A172 (cell line): ENCODE measurements around the gene CYP21A2. TPM values are rescaled to one million over a fixed set of nuclear protein-coding genes. Genes with fewer than 3 reads are reported as not detected.
"Not testable (repeated sequence)": the region's sequence is repeated elsewhere in the genome, so short reads cannot be mapped to it uniquely, and the experiment has no call there.

Experiments
- DNase-seq: peaks from one replicate; pipeline ENCODE4 v3.0.0-alpha.2; 2015; ENCODE audit warnings: low spot score
- total RNA-seq: library from RNA; depleted of rRNA; stranded (reverse); fragments of >200 nt; shearing (Covaris generic); gene quantifications from 2 replicates; pipeline ENCODE4 v1.2.3, GENCODE V29; 2014

The CYP21A2 gene
- total RNA-seq, 1 experiment from 2014 or later: 0.05 TPM

DNA sequence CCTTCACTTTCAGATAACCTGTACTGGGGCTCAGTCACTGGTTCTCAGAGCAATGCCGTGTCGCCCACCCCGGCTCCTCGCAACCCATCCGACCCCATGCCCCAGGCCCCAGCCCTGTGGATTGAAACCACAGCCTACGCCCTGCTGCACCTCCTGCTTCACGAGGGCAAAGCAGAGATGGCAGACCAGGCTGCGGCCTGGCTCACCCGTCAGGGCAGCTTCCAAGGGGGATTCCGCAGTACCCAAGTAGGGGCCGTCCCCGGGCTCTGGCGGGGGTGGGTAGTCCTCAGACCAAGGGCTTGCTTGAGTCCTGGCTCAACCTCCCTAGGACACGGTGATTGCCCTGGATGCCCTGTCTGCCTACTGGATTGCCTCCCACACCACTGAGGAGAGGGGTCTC is 8.7 kb upstream of the CYP21A2 start:
- DNase-seq: not testable (repeated sequence)

DNA sequence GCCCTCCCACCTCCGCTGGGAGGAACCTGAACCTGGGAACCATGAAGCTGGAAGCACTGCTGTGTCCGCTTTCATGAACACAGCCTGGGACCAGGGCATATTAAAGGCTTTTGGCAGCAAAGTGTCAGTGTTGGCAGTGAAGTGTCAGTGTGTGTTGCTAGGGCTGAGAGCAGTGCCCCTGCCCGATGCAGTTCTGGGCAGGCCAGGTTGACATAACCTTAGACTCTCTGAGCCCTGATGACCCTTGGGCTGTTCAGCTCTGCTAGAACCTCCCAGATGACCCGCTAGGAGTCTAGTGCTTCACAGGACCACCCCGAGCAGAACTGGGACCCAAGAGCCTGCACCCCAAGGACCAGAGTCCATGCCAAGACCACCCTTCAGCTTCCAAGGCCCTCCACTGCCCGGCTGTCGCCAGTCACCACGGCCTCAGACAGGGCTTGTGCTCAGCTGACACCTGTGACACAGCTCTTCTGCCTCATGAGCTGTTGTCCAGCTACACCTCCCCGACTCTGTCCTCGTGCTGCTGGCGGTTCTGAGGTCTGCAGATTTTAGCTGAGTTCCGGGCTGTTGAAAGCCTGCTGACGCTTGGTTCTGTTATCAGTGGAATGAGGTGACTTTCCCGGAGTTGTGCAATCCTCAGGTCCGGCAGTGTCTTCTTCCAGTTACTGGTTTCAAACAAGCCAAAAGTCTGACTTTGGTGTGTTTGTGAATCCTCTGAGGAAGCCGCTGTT is 2.8 kb upstream of the CYP21A2 start:
- not testable (repeated sequence) for DNase-seq

DNA sequence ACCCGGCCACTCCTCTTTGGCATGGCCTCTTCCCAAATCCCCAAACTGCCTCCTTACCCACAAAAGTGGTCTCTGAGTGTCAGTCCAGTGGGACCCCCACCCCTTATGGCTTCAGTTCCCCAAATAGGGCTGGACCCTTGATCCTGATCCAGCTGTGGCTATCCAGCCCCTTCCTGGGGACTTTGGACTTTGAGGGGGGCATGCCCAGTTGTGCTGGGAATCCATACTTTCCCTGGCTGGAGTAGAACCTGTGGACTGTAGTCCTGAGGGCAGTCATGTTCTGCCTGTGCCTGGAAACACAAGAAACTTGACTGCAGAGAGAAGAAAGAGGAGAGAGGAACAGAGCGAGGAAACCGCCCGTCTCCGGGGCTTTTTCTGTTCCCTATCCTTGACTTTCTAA is 1.1 kb upstream of the CYP21A2 start:
- DNase-seq: not testable (repeated sequence)

DNA sequence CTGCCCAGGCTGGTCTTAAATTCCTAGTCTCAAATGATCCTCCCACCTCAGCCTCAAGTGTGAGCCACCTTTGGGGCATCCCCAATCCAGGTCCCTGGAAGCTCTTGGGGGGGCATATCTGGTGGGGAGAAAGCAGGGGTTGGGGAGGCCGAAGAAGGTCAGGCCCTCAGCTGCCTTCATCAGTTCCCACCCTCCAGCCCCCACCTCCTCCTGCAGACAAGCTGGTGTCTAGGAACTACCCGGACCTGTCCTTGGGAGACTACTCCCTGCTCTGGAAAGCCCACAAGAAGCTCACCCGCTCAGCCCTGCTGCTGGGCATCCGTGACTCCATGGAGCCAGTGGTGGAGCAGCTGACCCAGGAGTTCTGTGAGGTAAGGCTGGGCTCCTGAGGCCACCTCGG is 663 bp downstream of the CYP21A2 start:
- DNase-seq: not testable (repeated sequence)

DNA sequence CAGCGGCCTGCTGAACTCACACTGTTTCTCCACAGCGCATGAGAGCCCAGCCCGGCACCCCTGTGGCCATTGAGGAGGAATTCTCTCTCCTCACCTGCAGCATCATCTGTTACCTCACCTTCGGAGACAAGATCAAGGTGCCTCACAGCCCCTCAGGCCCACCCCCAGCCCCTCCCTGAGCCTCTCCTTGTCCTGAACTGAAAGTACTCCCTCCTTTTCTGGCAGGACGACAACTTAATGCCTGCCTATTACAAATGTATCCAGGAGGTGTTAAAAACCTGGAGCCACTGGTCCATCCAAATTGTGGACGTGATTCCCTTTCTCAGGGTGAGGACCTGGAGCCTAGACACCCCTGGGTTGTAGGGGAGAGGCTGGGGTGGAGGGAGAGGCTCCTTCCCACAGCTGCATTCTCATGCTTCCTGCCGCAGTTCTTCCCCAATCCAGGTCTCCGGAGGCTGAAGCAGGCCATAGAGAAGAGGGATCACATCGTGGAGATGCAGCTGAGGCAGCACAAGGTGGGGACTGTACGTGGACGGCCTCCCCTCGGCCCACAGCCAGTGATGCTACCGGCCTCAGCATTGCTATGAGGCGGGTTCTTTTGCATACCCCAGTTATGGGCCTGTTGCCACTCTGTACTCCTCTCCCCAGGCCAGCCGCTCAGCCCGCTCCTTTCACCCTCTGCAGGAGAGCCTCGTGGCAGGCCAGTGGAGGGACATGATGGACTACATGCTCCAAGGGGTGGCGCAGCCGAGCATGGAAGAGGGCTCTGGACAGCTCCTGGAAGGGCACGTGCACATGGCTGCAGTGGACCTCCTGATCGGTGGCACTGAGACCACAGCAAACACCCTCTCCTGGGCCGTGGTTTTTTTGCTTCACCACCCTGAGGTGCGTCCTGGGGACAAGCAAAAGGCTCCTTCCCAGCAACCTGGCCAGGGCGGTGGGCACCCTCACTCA is 1.4 kb downstream of the CYP21A2 start:
- DNase-seq: not testable (repeated sequence)

DNA sequence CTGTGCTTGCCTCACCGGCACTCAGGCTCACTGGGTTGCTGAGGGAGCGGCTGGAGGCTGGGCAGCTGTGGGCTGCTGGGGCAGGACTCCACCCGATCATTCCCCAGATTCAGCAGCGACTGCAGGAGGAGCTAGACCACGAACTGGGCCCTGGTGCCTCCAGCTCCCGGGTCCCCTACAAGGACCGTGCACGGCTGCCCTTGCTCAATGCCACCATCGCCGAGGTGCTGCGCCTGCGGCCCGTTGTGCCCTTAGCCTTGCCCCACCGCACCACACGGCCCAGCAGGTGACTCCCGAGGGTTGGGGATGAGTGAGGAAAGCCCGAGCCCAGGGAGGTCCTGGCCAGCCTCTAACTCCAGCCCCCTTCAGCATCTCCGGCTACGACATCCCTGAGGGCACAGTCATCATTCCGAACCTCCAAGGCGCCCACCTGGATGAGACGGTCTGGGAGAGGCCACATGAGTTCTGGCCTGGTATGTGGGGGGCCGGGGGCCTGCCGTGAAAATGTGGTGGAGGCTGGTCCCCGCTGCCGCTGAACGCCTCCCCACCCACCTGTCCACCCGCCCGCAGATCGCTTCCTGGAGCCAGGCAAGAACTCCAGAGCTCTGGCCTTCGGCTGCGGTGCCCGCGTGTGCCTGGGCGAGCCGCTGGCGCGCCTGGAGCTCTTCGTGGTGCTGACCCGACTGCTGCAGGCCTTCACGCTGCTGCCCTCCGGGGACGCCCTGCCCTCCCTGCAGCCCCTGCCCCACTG is 2.3 kb downstream of the CYP21A2 start:
- DNase-seq: not testable (repeated sequence)

DNA sequence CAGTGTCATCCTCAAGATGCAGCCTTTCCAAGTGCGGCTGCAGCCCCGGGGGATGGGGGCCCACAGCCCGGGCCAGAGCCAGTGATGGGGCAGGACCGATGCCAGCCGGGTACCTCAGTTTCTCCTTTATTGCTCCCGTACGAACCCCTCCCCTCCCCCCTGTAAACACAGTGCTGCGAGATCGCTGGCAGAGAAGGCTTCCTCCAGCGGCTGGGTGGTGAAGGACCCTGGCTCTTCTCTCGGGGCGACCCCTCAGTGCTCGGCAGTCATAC is 2.8 kb downstream of the CYP21A2 start:
- DNase-seq: not testable (repeated sequence)

DNA sequence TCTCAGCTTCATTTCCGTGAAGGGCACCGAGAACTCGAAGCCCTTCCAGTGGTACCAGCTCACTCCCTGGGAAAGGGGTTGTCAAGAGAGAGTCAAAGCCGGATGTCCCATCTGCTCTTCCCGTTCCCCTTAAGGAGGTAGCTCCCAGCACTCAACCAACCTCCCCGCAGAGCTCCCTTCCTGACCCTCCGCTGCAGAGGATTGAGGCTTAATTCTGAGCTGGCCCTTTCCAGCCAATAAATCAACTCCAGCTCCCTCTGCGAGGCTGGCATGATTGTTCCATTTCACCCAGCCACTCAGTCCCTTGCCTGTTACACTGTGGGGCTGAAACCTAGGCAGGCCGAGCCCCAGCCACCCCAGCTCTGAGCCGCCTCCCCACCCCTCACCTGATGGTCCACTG is 3.2 kb downstream of the CYP21A2 start:
- DNase-seq: not testable (repeated sequence)

DNA sequence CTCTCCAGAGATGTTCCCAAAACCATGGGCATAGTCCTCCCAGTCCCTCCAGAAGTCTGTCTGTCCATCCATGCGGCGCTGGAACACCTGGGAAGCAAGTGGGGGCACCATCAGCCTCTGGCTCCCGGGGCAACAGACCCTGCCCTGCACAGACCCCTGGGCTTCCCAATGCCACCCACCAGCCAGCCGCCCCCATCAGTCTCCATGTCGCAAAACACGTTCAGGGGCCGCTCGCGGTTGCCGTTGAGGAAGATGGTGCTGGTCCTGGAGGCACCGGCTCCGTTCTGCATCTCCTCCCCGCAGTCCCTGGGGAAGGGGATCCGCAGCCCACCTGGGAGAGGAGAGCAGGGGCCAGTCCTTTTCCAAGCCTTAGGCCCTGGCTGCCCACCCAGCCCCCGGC is 4.1 kb downstream of the CYP21A2 start:
- not testable (repeated sequence) for DNase-seq

DNA sequence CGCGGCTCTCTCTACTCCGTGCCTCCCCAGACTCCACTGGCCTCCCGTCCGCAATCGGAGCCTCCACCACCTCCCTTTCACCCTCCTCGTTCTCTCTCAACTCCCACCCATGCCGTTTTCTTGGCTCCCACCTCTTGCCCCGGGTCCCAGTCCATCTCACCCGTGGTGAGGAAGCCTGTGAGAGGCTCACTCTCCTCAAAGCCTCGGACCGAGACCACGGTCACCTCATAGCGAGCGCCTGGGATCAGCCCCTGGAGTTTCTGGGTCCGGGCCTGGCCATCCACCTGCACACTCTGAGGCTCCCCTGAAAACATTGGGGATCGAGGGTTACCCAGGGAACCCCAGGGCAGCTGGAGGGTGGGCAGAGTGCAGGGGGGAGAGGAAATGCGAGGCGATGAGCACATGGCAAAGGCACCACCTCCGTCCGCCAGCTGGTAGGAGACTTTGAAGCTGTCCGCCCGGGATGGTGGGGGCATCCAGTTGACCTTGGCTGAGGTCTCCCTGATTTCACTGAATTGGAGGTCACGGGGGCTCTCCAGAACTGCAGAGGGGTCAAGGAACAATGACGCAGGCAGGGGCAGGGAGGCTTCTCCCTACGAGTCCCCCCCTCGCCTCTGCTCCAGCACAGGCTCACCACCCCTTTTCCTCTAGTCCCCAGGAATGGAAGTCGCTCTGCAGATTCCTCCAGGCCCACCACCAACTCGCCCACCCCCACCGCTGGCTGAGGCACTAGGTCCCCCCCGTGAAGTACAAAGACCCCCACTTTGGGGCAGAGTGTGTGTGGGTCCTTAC is 5.6 kb downstream of the CYP21A2 start:
- DNase-seq: not testable (repeated sequence)

DNA sequence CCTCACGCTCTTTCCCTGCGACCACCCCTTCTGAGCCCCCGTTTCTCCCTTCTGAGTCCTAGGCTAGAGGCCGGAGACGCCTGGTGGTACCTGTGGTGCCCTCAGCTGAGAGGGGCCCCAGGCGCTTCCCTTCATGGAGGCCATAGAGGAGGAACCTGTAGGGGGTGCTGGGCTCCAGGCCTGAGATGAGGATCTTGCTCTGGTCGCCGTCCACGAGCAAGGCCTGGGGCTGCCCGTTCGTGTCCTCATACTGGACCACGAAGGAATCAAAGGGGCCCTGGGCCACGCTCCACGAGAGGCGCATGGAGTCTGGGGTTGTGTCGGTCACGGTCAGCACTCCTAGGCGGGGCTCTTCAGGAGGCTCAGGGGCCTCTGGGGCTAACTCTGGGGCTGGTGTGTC is 6.7 kb downstream of the CYP21A2 start:
- DNase-seq: not testable (repeated sequence)

DNA sequence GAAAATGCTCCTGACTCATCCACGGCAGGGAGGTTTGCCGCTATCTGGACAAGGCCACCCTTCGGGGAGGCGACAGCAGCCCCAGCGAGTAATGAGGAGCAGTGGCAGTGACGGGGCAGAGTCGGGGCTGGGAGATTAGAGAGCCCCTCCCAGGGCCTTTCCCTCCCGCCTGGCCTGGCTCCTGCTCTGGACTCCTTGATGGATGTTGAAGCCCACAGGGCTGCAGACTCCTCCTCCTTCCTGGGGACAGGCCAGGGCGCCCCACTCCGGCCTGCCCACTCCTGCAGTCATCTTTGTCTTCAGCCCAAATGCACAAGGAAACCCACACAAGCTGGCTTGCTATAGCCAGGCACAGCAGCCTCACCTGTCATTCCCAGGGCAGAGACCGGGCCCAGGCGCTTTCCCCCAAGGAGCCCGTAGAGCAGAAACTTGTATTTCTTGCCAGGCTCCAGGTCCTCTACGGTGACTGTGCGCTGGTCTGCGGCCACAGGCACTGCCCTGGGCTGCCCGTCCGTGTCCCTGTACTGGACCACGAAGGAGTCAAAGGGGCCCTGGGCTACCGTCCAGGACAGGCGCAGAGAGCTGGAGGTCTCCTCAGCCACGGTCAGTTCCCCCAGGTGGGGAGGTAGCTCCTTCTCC is 7.7 kb downstream of the CYP21A2 start:
- peak; percentile 76 for DNase-seq

DNA sequence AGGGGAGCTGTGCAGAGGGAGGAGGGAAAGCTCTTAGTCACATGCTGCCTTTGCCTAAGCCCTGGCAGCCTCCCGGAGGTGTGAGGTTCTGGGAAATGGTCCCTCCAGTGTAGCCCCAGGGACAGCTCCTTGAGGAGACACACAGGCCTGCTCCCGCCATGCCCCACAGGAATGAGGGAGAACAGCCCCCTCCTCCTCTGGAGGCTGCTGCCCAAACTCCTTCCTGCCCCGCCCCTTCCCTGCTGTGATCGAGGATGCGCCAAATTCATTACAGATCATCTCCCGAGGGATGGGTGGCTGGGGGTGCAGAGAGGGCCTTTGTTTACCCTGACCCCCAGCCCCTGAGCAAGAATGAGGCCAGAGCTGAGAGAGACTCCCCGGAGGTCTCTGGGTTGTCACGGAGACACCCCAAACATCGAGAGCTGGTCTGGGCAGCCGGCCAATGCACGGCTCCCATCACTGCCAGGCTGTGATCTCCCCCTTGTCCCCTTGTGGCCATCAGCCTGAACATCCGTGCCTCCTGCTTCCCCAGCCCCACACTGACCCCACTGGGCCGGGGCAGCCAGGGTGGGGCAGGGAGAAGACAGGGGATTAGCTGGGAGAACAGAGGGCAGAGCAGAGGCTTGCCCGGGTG is 8.4 kb downstream of the CYP21A2 start:
- peak; percentile 68 for DNase-seq

DNA sequence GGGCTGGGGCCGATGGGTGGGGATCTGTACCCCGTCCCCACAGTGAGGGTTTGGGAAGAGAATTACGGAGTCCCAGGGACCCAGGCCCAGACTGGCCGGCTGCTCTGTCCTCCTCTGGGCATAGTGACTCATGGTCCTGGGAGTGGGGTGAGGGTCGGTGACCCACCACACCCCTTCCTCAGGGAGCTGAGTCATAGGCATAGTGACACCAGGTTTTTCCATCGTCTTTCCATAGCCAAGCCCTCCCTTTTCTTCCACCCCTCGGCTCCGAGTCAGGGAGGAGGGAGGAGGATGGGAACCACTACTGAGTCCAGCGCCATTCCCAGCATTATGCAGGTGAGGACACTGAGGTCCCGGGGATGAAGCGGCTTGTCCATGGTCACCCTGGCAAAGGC is 8.9 kb downstream of the CYP21A2 start:
- DNase-seq: peak; percentile 90

DNA sequence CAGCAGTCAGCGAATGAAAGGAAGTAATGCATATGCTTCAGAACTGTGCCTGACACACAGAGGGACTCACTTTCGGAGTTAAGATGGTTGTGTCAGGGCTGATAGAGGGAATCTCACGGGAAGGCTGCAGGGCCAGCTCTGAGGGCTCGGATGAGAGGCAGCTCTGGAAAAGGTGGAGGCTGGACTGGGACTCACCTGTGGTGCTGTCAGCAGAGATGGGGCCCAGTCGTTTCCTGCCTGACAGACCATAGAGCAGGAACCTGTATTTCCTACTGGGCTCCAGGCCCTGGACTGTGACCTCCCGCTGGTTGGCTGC is 9.3 kb downstream of the CYP21A2 start:
- DNase-seq: no peak

DNA sequence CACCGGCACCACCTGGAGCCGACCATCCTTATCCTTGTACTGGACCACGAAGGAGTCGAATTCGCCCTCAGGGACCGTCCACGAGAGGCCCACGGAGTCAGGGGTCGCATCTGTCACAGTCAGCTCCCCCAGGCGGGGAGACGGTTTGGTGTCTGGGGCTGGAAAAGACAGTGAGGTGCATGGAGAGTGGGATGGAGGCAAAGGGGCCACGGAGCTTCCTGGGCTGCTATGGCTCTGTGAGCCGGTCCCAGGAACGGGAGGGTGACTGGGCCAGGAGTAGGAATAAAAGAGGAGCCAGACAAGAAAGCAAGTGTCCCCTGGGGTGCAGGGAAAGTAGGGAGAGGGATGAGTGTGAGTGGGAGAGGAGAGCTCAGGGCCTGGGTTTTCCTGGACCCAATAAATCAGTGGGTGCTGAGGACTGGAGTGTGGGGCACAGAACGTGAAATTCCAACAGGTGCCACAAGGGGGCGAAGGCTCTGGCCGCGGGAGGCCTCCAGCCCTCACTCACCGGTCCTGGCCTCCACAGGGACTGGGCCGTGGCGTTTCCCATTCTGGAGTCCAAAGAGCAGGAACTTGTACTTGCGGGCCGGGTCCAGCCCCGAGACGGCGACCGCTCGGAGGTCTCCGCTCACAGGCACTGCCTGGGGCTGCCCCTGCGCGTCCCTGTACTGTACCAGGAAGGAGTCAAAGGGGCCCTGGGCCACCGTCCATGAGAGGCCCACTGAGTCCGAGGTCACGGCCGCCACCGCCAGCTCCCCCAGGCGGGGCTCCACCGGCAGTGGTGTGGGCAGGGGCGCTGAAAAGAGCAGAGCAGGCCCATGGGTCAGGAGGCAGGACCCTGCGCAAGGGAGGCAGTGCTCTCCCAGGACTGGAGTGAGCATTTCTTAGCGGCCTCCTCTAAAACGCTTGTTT is 9.9 kb downstream of the CYP21A2 start:
- DNase-seq: peak; percentile 66

DNA sequence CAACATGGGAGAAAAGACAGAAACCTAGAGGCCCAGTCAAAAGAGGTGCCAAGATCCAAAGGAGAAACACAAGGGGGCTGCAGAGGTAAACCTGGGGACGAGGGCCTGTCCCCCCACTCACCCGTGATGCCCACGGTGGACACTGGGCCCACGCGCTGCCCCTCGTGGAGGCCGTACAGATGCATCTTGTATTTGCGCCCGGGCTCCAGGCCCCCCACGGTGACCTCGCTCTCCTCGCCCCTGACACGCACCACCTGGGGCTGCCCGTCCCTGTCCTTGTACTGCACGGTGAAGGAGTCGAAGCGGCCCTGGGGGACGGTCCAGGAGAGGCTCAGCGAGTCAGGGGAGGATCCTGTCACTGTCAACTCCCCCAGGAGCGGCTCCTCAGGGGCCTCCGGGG is 10.9 kb downstream of the CYP21A2 start:
- not testable (repeated sequence) for DNase-seq

DNA sequence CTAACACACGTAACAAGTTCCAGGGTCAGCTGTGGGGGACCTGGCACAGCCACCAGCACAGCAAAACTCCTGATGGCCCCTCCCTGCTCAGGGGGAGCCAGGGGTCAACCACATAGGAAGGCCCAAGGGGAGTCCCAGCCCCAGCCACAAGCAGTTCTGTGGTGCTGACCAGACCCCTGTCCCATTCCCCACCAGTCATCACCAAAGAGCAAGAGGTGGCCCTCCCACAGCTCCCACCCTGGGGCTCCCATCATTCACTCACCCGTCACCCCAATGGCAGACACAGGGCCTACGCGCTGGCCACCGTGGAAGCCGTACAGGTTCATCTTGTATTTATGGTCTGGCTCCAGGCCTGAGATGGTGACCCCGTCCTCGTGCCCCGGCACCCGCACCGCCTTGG is 11.5 kb downstream of the CYP21A2 start:
- DNase-seq: not testable (repeated sequence)

DNA sequence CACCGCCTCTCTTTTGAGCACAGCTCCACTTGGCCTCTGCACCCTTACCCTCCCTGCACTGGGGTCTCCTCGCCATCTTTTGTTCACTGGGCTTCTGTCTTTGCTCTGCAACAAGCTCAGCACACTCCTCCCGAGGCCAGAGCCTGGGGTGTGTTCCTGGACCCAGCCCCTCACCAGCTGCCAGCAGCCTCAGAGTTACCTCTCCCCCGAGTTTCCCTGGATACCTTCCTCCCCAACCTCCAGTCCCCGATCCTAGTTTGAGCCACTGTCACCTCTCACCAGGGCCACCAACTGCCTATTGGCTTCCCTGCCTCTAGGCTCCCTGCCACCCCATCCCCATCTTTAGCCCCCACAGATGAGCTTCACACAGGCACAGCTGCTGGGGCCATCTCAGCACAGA is 12.3 kb downstream of the CYP21A2 start:
- DNase-seq: no peak

DNA sequence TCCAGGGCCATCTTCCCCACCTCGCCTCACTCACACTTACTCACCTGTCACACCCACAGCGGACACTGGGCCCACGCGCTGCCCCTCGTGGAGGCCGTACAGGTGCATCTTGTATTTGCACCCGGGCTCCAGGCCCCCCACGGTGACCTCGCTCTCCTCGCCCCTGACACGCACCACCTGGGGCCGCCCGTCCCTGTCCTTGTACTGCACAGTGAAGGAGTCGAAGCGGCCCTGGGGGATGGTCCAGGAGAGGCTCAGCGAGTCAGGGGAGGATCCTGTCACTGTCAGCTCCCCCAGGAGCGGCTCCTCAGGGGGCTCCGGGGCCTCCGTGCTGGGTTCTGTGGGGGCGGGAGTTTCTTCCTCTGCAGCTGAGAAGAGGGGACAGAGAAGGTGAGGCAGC is 14.4 kb downstream of the CYP21A2 start:
- DNase-seq: not testable (repeated sequence)
